HG02970 (cell line): ENCODE measurements around the gene C6orf89.
A peak's percentile ranks its signal among the peaks of the same experiment; 100 is the strongest.

ENCODE experiments used
- ATAC-seq: cut with Tn5 transposase; IDR thresholded peaks from one replicate; pipeline ENCODE4 v1.9.1; 2021; ENCODE audit warnings: mild to moderate bottlenecking, moderate library complexity, moderate number of reproducible peaks; ENCODE audit not compliant: unreplicated experiment, low FRiP score

Gene C6orf89

GRCh38 chr6:36885461-36886401 is at the start of gene C6orf89:
C6orf89 (plus strand) TSS chr6:36885952; CDS start chr6:36899445, 13,493 bp downstream.
- peak; percentile 99 for ATAC-seq

- ATAC-seq = no peak
Observed at GRCh38 chr6:36836111-36837021, 49.4 kb upstream of the C6orf89 start.

GRCh38 chr6:36837022-36837339 is 48.8 kb upstream of the C6orf89 start:
- no peak for ATAC-seq

GRCh38 chr6:36837686-36838085 is 48.1 kb upstream of the C6orf89 start:
- ATAC-seq = no peak

- ATAC-seq = no peak
Observed at GRCh38 chr6:36838896-36839748, 46.6 kb upstream of the C6orf89 start, which contains the start of gene CPNE5. CPNE5 (minus strand) TSS chr6:36839444; CDS start chr6:36839377, 67 bp downstream.

GRCh38 chr6:36839749-36840431 is 45.9 kb upstream of the C6orf89 start:
- ATAC-seq = no peak

GRCh38 chr6:36840432-36841403 is 45.0 kb upstream of the C6orf89 start:
- no peak for ATAC-seq

GRCh38 chr6:36841756-36842155 is 44.0 kb upstream of the C6orf89 start:
- no peak for ATAC-seq

GRCh38 chr6:36843170-36843569 is 42.6 kb upstream of the C6orf89 start:
- no peak for ATAC-seq

GRCh38 chr6:36844232-36845170 is 41.3 kb upstream of the C6orf89 start:
- ATAC-seq = no peak

- ATAC-seq = no peak
Observed at GRCh38 chr6:36845233-36845632, 40.5 kb upstream of the C6orf89 start.

GRCh38 chr6:36847152-36847551 is 38.6 kb upstream of the C6orf89 start:
- ATAC-seq = no peak

GRCh38 chr6:36847991-36848390 is 37.8 kb upstream of the C6orf89 start:
- no peak for ATAC-seq

- no peak for ATAC-seq
Observed at GRCh38 chr6:36848658-36849441, 36.9 kb upstream of the C6orf89 start.

GRCh38 chr6:36850021-36850420 is 35.7 kb upstream of the C6orf89 start:
- no peak for ATAC-seq

GRCh38 chr6:36851149-36851614 is 34.6 kb upstream of the C6orf89 start:
- ATAC-seq = no peak

GRCh38 chr6:36851626-36852025 is 34.1 kb upstream of the C6orf89 start:
- ATAC-seq = no peak
